IPS DF 4.7 (cell line): Measurements from ENCODE around the gene UBE2E2.

Experiments
- DNase-seq: peaks from one replicate; pipeline ENCODE4 v3.0.0-alpha.2; 2013; ENCODE audit warnings: low spot score; ENCODE audit errors: extremely low read depth

The UBE2E2 gene

GRCh38 chr3:23438657-23439056, 235.5 kb downstream of the UBE2E2 start:
- DNase-seq: no peak

- DNase-seq: no peak
Observed at GRCh38 chr3:23439080-23439479, 236.0 kb downstream of the UBE2E2 start.

GRCh38 chr3:23440416-23441294, 237.5 kb downstream of the UBE2E2 start:
- no peak for DNase-seq

- no peak for DNase-seq
Observed at GRCh38 chr3:23442598-23443383, 239.7 kb downstream of the UBE2E2 start.

GRCh38 chr3:23444386-23444785, 241.3 kb downstream of the UBE2E2 start:
- DNase-seq: no peak

- no peak for DNase-seq
Observed at GRCh38 chr3:23446301-23446700, 243.2 kb downstream of the UBE2E2 start.

- no peak for DNase-seq
Observed at GRCh38 chr3:23448998-23449537, 245.9 kb downstream of the UBE2E2 start.

- no peak for DNase-seq
Observed at GRCh38 chr3:23450051-23450450, 246.9 kb downstream of the UBE2E2 start.

GRCh38 chr3:23450806-23451205, 247.7 kb downstream of the UBE2E2 start:
- no peak for DNase-seq

- no peak for DNase-seq
Observed at GRCh38 chr3:23452408-23452807, 249.3 kb downstream of the UBE2E2 start.

GRCh38 chr3:23455084-23455483, 252.0 kb downstream of the UBE2E2 start:
- DNase-seq: no peak

- no peak for DNase-seq
Observed at GRCh38 chr3:23455775-23456174, 252.6 kb downstream of the UBE2E2 start.

- no peak for DNase-seq
Observed at GRCh38 chr3:23457697-23458096, 254.6 kb downstream of the UBE2E2 start.

- DNase-seq: no peak
Observed at GRCh38 chr3:23459465-23459864, 256.3 kb downstream of the UBE2E2 start.

- no peak for DNase-seq
Observed at GRCh38 chr3:23459889-23460546, 256.9 kb downstream of the UBE2E2 start.

GRCh38 chr3:23461069-23461468, 257.9 kb downstream of the UBE2E2 start:
- DNase-seq: no peak

- DNase-seq: no peak
Observed at GRCh38 chr3:23463791-23464190, 260.7 kb downstream of the UBE2E2 start.

GRCh38 chr3:23465569-23465968, 262.4 kb downstream of the UBE2E2 start:
- no peak for DNase-seq

- no peak for DNase-seq
Observed at GRCh38 chr3:23468203-23468602, 265.1 kb downstream of the UBE2E2 start.

- DNase-seq: no peak
Observed at GRCh38 chr3:23474580-23475357, 271.6 kb downstream of the UBE2E2 start.

- DNase-seq: no peak
Observed at GRCh38 chr3:23475446-23475845, 272.3 kb downstream of the UBE2E2 start.
